Measurements from ENCODE around the gene STAB2. TPM values are rescaled to one million over a fixed set of nuclear protein-coding genes. Genes with fewer than 3 reads are reported as not detected.

The STAB2 gene
- total RNA-seq, 2 experiments from 2014 or later, result not detected

DNA sequence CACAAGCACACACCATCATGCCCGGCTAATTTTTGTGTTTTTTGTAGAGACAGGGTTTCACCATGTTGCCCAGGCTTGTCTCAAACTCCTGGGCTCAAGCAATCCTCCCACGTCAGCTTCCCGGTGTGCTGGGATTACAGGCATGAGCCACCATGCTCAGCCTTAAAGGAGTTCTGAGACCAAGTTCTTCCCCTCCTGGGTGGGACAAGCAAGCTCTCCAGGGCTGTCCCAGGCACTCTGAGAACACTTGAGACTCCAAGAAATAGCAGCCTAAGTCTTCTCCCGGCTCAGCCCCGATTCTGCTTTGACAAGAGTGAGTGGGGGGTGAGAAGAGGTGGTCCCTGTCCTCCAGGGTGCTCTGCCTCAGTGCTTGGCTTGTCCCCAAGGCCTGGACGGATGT lies 86.4 kb downstream of the STAB2 start:
- Mint-ChIP-seq H3K36me3 (no peaks in the 10 kb centered on the region), H3K4me3 (no peak overlapping the region), H3K9me3 (no peaks in the 10 kb centered on the region), H3K4me1 (no peaks in the 10 kb centered on the region), H3K27ac (no peak overlapping the region), H3K27me3 (no peaks in the 10 kb centered on the region)
- ATAC-seq (ENCODE audit: low read depth) (no peak), DNase-seq (no peak)
- POLR2A ChIA-PET, result no interaction called here

DNA sequence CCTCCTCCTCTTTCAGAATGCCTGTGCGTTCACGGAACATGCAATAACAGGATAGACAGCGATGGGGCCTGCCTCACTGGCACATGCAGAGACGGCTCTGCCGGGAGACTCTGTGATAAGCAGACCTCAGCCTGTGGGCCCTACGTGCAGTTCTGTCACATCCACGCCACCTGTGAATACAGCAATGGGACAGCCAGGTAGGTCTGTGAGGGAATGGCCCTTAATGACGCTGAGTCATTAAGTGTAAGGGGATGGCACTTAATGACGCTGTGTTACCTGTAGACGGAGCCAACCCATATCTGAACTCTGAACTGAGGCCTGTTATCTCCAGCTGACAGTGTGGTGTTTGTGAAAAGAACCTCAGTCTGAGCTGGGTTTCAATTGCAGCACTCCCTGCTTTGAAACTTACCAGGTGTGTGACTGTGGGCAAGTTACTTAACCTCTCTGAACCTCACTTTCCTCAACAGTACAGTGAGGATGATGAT lies 86.9 kb downstream of the STAB2 start:
- POLR2A ChIA-PET, result no interaction called here
- ATAC-seq (ENCODE audit: low read depth), result no peak
- Mint-ChIP-seq H3K4me1 (no peaks in the 10 kb centered on the region), H3K36me3 (no peaks in the 10 kb centered on the region), H3K9me3 (no peaks in the 10 kb centered on the region), H3K4me3 (no peak overlapping the region), H3K27me3 (no peaks in the 10 kb centered on the region), H3K27ac (no peak overlapping the region)
- DNase-seq, result no peak

DNA sequence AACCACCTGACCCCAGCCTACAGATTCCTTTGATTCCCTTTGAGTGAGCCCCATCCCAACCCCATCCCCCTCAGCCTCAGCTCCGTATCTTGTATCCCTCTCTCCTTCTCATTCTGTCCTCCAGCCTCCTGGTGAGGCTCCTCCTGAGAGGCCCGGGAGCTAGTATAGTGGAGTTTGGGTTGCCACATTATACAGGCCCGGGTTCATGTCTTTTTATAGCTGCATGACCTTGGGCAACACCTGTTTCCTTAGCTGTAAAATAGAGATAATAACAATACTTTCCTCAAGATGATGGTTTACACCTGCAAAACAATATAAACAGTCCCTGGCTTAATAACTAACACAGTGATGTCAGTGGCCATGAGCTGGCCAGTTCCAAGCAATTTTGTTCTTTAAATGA lies 89.8 kb downstream of the STAB2 start:
- no peaks in the 10 kb centered on the region for H3K4me1 Mint-ChIP-seq
- H3K27ac Mint-ChIP-seq, result no peak overlapping the region
- POLR2A ChIA-PET, result no interaction called here
- ATAC-seq (ENCODE audit: low read depth) (no peak), DNase-seq (no peak)
- H3K36me3 Mint-ChIP-seq, result no peaks in the 10 kb centered on the region
- H3K4me3 Mint-ChIP-seq, result no peak overlapping the region
- no peaks in the 10 kb centered on the region for H3K9me3 Mint-ChIP-seq
- H3K27me3 Mint-ChIP-seq, result no peaks in the 10 kb centered on the region

- Mint-ChIP-seq H3K4me1 (no peaks in the 10 kb centered on the region), H3K4me3 (no peak overlapping the region), H3K36me3 (no peaks in the 10 kb centered on the region), H3K27ac (no peak overlapping the region), H3K27me3 (no peaks in the 10 kb centered on the region), H3K9me3 (no peaks in the 10 kb centered on the region)
- ATAC-seq (ENCODE audit: low read depth) (no peak), DNase-seq (no peak)
- POLR2A ChIA-PET, result no interaction called here
Observed at GRCh38 chr12:103677341-103677740, 90.3 kb downstream of the STAB2 start.

GRCh38 chr12:103677905-103678304 lies 90.8 kb downstream of the STAB2 start:
- POLR2A ChIA-PET, result no interaction called here
- DNase-seq, result no peak
- H3K27ac Mint-ChIP-seq, result no peak overlapping the region
- no peaks in the 10 kb centered on the region for H3K4me1 Mint-ChIP-seq
- H3K27me3 Mint-ChIP-seq, result no peaks in the 10 kb centered on the region
- ATAC-seq (ENCODE audit: low read depth), result no peak
- H3K9me3 Mint-ChIP-seq, result no peaks in the 10 kb centered on the region
- H3K36me3 Mint-ChIP-seq, result no peaks in the 10 kb centered on the region
- no peak overlapping the region for H3K4me3 Mint-ChIP-seq

DNA sequence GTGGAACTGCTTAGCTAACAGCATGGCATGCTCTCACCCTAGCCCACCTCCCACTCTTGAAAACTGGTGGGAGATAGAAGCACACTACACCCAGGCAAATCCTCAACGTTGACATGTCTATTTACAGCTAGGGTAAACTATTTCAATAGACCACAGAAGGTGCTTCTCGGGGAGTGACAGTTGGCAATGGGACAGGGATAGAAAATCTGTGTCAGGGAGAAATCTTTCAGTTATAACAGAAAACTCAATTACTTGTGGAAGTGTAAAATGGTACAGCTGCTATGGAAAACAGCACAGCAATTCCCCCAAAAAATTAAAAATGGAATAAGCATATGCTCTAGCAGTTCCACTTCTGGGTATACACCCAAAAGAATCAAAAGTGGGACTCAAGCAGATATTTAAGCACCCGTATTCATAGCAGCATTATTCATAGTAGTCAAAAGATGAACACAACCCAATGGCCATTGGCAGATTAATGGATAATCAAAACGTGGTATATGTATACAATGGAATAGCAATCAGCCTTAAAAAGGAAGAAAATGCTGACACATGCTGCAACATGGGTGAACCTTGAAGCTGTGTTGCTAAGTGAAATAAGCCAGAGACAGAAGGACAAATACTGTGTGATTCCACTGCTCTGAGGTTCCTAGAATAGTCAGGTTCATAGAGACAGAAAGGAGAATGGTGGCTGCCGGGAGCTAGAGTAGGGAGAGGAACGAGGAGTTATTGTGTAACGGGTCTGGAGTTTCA lies 92.5 kb downstream of the STAB2 start:
- H3K4me3 Mint-ChIP-seq, result no peak overlapping the region
- no peak for DNase-seq
- no peak for ATAC-seq (ENCODE audit: low read depth)
- no peak overlapping the region for H3K27ac Mint-ChIP-seq
- H3K4me1 Mint-ChIP-seq, result no peaks in the 10 kb centered on the region
- POLR2A ChIA-PET, result no interaction called here
- H3K36me3 Mint-ChIP-seq, result no peaks in the 10 kb centered on the region
- H3K27me3 Mint-ChIP-seq, result no peaks in the 10 kb centered on the region
- no peaks in the 10 kb centered on the region for H3K9me3 Mint-ChIP-seq

DNA sequence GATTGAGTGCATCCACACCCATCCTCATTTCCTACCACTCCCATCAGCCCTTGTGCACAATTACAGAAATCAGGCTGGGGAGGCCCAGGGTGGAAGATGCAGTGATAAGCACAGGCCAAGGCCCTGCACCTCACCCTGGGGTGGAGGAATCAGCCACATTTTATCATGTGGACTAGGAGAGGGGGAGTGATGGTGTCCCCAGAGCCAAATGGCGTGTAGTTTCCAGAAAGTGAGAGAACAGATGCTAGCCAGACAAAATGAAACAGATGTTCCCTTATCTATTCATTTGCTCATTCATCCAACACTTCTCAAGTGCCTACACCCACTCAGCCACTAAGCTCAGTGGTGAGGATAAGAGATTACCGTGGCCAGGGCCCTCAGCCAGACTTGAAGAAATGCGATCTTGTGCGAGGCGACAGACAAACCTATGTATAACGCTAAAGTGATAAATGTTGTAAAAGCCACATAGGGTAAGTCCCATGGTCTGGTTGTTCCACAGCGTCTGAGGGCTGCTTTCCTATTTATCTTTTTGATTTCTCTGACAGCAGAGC lies 93.6 kb downstream of the STAB2 start:
- POLR2A ChIA-PET, result no interaction called here
- DNase-seq, result no peak
- Mint-ChIP-seq H3K4me1 (no peaks in the 10 kb centered on the region), H3K27me3 (peaks cover 2% of the 10 kb centered on the region), H3K4me3 (no peak overlapping the region), H3K36me3 (no peaks in the 10 kb centered on the region), H3K9me3 (no peaks in the 10 kb centered on the region), H3K27ac (no peak overlapping the region)
- no peak for ATAC-seq (ENCODE audit: low read depth)

GRCh38 chr12:103686026-103686425 lies 99.0 kb downstream of the STAB2 start:
- H3K4me3 Mint-ChIP-seq, result no peak overlapping the region
- no peak for ATAC-seq (ENCODE audit: low read depth)

DNA sequence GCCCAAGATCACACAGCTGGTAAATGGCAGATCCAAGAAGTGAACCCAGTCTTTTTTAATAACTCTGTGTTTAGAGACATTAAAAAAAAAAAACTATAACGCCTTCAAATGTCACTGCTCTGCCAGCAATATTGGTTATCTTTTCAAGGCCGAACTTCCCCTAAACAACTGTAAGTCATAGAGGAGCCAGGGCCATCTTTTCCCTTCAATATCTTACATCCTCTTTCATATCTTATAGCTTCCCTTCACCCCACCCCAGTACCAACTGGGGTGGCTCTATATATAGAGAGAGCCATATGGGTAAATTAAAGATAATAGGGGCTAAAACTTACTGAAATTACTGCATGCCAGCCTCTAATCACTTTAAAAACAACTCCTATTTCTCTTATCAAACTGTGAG lies 100.2 kb downstream of the STAB2 start:
- Mint-ChIP-seq H3K36me3 (no peaks in the 10 kb centered on the region), H3K27me3 (peaks cover 3% of the 10 kb centered on the region), H3K4me3 (no peak overlapping the region), H3K4me1 (no peaks in the 10 kb centered on the region), H3K9me3 (peaks cover 1% of the 10 kb centered on the region), H3K27ac (no peak overlapping the region)
- no peak for ATAC-seq (ENCODE audit: low read depth)
- no peak for DNase-seq
- POLR2A ChIA-PET, result no interaction called here

More at GRCh38 chr12:103686026-103686425, 99.0 kb downstream of the STAB2 start:
- peaks cover 1% of the 10 kb centered on the region for H3K9me3 Mint-ChIP-seq
- no peak overlapping the region for H3K27ac Mint-ChIP-seq
- peaks cover 2% of the 10 kb centered on the region for H3K27me3 Mint-ChIP-seq
- H3K4me1 Mint-ChIP-seq, result no peaks in the 10 kb centered on the region
- no peaks in the 10 kb centered on the region for H3K36me3 Mint-ChIP-seq
- POLR2A ChIA-PET, result no interaction called here
- DNase-seq, result no peak

- POLR2A ChIA-PET, result no interaction called here
- no peak for ATAC-seq (ENCODE audit: low read depth)
Observed at GRCh38 chr12:103688376-103689063, 101.4 kb downstream of the STAB2 start.

GRCh38 chr12:103690426-103690825 lies 103.4 kb downstream of the STAB2 start:
- Mint-ChIP-seq H3K36me3 (no peaks in the 10 kb centered on the region), H3K4me1 (no peaks in the 10 kb centered on the region), H3K4me3 (no peak overlapping the region), H3K27me3 (peaks cover 7% of the 10 kb centered on the region), H3K27ac (no peak overlapping the region), H3K9me3 (peaks cover 1% of the 10 kb centered on the region)
- no peak for ATAC-seq (ENCODE audit: low read depth)
- DNase-seq, result no peak
- POLR2A ChIA-PET, result no interaction called here

More at GRCh38 chr12:103688376-103689063, 101.4 kb downstream of the STAB2 start:
- no peaks in the 10 kb centered on the region for H3K4me1 Mint-ChIP-seq
- DNase-seq, result no peak
- peaks cover 1% of the 10 kb centered on the region for H3K9me3 Mint-ChIP-seq
- H3K27ac Mint-ChIP-seq, result no peak overlapping the region
- H3K36me3 Mint-ChIP-seq, result no peaks in the 10 kb centered on the region
- peaks cover 3% of the 10 kb centered on the region for H3K27me3 Mint-ChIP-seq
- H3K4me3 Mint-ChIP-seq, result no peak overlapping the region

DNA sequence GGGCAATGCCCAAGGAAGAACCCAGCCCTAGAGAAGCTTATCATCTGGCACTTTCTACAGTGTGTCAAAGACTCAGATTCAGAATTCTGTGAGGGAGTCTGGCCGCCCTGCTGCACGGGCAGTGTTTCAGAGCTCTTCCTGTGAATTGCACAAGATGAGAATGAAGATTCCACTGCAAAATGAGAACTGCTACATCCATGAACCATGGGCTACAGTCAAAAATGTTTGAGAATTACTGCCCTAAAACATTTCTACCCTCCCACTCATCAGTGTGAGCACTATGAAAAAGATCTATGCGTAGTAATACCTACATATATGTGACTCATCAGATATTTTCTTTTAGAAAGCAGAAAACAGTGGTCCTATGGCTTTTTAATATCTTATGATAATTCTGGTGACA lies 104.0 kb downstream of the STAB2 start:
- ATAC-seq (ENCODE audit: low read depth), result no peak

GRCh38 chr12:103696101-103696500 lies 109.0 kb downstream of the STAB2 start:
- DNase-seq (no peak), ATAC-seq (ENCODE audit: low read depth) (no peak)
- no peaks in the 10 kb centered on the region for H3K4me1 Mint-ChIP-seq

More for the DNA sequence above, 104.0 kb downstream of the STAB2 start:
- Mint-ChIP-seq H3K36me3 (no peaks in the 10 kb centered on the region), H3K27ac (no peak overlapping the region), H3K4me3 (no peak overlapping the region), H3K4me1 (no peaks in the 10 kb centered on the region), H3K9me3 (peaks cover 1% of the 10 kb centered on the region), H3K27me3 (peaks cover 10% of the 10 kb centered on the region)
- no peak for DNase-seq
- POLR2A ChIA-PET, result no interaction called here

More at GRCh38 chr12:103696101-103696500, 109.0 kb downstream of the STAB2 start:
- Mint-ChIP-seq H3K4me3 (no peak overlapping the region), H3K27ac (no peak overlapping the region), H3K36me3 (no peaks in the 10 kb centered on the region), H3K9me3 (no peaks in the 10 kb centered on the region), H3K27me3 (peaks cover 16% of the 10 kb centered on the region)
- POLR2A ChIA-PET, result no interaction called here
